HepG2 (cell line): Measurements from ENCODE around the gene KLHDC8B. TPM values are rescaled to one million over a fixed set of nuclear protein-coding genes. Genes with fewer than 3 reads are reported as not detected.

Experiments used
- BATF2 ChIP-seq: sonication (generic); formaldehyde crosslinking; IDR thresholded peaks from 2 replicates; pipeline ENCODE4 v1.8.0; 2022; ENCODE audit warnings: mild to moderate bottlenecking, missing genetic modification reagents, moderate library complexity
- CEBPG ChIP-seq: IDR thresholded peaks from 2 replicates; pipeline ENCODE4 v1.6.1; 2016
- ESRRA ChIP-seq: sonication (generic); formaldehyde crosslinking; IDR thresholded peaks from 2 replicates; pipeline ENCODE4 v1.5.1; 2020; ENCODE audit warnings: mild to moderate bottlenecking, low read depth, missing genetic modification reagents
- GABPB1 ChIP-seq: IDR thresholded peaks from 2 replicates; pipeline ENCODE4 v1.6.1; 2016; ENCODE audit warnings: mild to moderate bottlenecking, missing genetic modification reagents, moderate library complexity, missing compliant biosample characterization
- HDAC6 ChIP-seq: fragments of 200-600 bp; sonication (generic); IDR thresholded peaks from 2 replicates; pipeline ENCODE4 v1.7.0; 2017; ENCODE audit warnings: mild to moderate bottlenecking, antibody characterized with exemption, low read length, low read depth
- HES4 ChIP-seq: sonication (generic); formaldehyde crosslinking; IDR thresholded peaks from 2 replicates; pipeline ENCODE4 v1.9.0; 2021; ENCODE audit warnings: mild to moderate bottlenecking, missing genetic modification reagents, borderline replicate concordance
- HOMEZ ChIP-seq: IDR thresholded peaks from 2 replicates; pipeline ENCODE4 v1.6.1; 2016; ENCODE audit warnings: low read depth
- KDM2A ChIP-seq: sonication (generic); formaldehyde crosslinking; IDR thresholded peaks from 2 replicates; pipeline ENCODE4 v1.4.0; 2020; ENCODE audit warnings: low read depth, missing genetic modification reagents, borderline replicate concordance
- PHF21A ChIP-seq: sonication (generic); formaldehyde crosslinking; IDR thresholded peaks from 2 replicates; pipeline ENCODE4 v1.5.0; 2020; ENCODE audit warnings: mild to moderate bottlenecking, missing genetic modification reagents
- REST ChIP-seq, 2 experiments: IDR thresholded peaks; 2 replicates each; pipeline ENCODE4 v1.6.1; 2011 to 2012; ENCODE audit warnings: low read length in 2 of 2, borderline replicate concordance in 1 of 2, low read depth in 1 of 2, mild to moderate bottlenecking in 1 of 2, moderate library complexity in 1 of 2
- SNAPC2 ChIP-seq: sonication (generic); formaldehyde crosslinking; IDR thresholded peaks from 2 replicates; pipeline ENCODE4 v1.8.1; 2022; ENCODE audit warnings: mild to moderate bottlenecking, missing genetic modification reagents
- UBTF ChIP-seq: sonication (generic); formaldehyde crosslinking; IDR thresholded peaks from 2 replicates; pipeline ENCODE4 v1.4.0; 2020; ENCODE audit warnings: mild to moderate bottlenecking, missing genetic modification reagents
- XRCC5 ChIP-seq: fragments of 200-400 bp; formaldehyde crosslinking; optimal IDR thresholded peaks from 2 replicates; pipeline ENCODE3; 2017; ENCODE audit warnings: mild to moderate bottlenecking, low read length
- ZBTB21 ChIP-seq: sonication (generic); formaldehyde crosslinking; IDR thresholded peaks from 2 replicates; pipeline ENCODE4 v1.4.0; 2020; ENCODE audit warnings: missing genetic modification reagents
- ZBTB25 ChIP-seq: IDR thresholded peaks from 2 replicates; pipeline ENCODE4 v1.6.1; 2018; ENCODE audit warnings: missing genetic modification reagents
- ZNF335 ChIP-seq: sonication (generic); formaldehyde crosslinking; IDR thresholded peaks from 2 replicates; pipeline ENCODE4 v1.4.0; 2020; ENCODE audit warnings: missing genetic modification reagents
- ZNF639 ChIP-seq: conservative IDR thresholded peaks from 2 replicates; pipeline ENCODE4 v1.6.1; 2018; ENCODE audit warnings: missing genetic modification reagents
- polyA plus RNA-seq, 8 experiments: library from polyadenylated mRNA; depleted of rRNA in 3 of 8; stranded (reverse) in 7 of 8; unstranded in 1 of 8; fragments of >200 nt; fragmentation: Illumina TruSeq in 4 of 8; extraction: Trizol in 4 of 8; gene quantifications; 2 replicates each; pipeline versions ENCODE4 v1.2.1 to v1.2.3, GENCODE V29; 2011 to 2016; ENCODE audit warnings: low read depth in 4 of 8, missing spikeins in 1 of 8, mixed read lengths in 1 of 8; ENCODE audit not compliant: insufficient read depth in 1 of 8
- total RNA-seq, 5 experiments: library from RNA; depleted of rRNA; stranded (reverse); fragments of >200 nt; fragmentation: Illumina TruSeq; extraction: Trizol; gene quantifications; 2 replicates each; pipeline ENCODE4 v1.2.3, GENCODE V29; 2016; ENCODE audit warnings: low read depth in 1 of 5

The KLHDC8B gene
- total and polyA plus RNA-seq, 2 of the 13 experiments (the other 11 are each of a cell fraction or from before 2014, with no cell fraction given) = 17.2 to 17.8 TPM

- TF ChIP-seq HOMEZ (CRISPR knock-in tag) = no peak
- 0 out of 2 replicates have a peak, but pooled peaks have one; percentile 26 for TF ChIP-seq UBTF
- TF ChIP-seq CEBPG = 0 out of 2 replicates have a peak, but pooled peaks have one; percentile 8
- peak; percentile 97 for TF ChIP-seq ESRRA (CRISPR knock-in tag)
- TF ChIP-seq REST (IDR thresholded peaks at IDR 0.05; ENCODE audit: borderline replicate concordance in 1 of 2, low read depth in 1 of 2, low read length in 2 of 2) = no peak
- TF ChIP-seq HES4 (CRISPR knock-in tag) = no peak
- 0 out of 2 replicates have a peak, but pooled peaks have one; percentile 34 for TF ChIP-seq KDM2A
- no peak for TF ChIP-seq ZNF639 (CRISPR knock-in tag)
- TF ChIP-seq BATF2 (CRISPR knock-in tag) = no peak
- TF ChIP-seq PHF21A (CRISPR knock-in tag) = peak; percentile 22; the same call in 1 of the 2 replicates
- TF ChIP-seq ZBTB25 (CRISPR knock-in tag) = 0 out of 2 replicates have a peak, but pooled peaks have one; percentile 37
- TF ChIP-seq ZBTB21 (CRISPR knock-in tag) = no peak
- no peak for TF ChIP-seq HDAC6
- peak; percentile 80 for TF ChIP-seq XRCC5
- no peak for TF ChIP-seq ZNF335 (CRISPR knock-in tag)
- no peak for TF ChIP-seq SNAPC2
- TF ChIP-seq GABPB1 (CRISPR knock-in tag) = peak; percentile 22; the same call in 1 of the 2 replicates
Observed at GRCh38 chr3:49158103-49158709, 13.2 kb upstream of the KLHDC8B start (continued).
